ENCODE data around the gene NUP107.
A peak's percentile ranks its signal among the peaks of the same experiment; 100 is the strongest.

NUP107 gene

GRCh38 chr12:68745904-68746571 is 59.3 kb downstream of the NUP107 start, which contains the start of gene SLC35E3:
Gene SLC35E3, plus strand, starts transcription at chr12:68746176. Its CDS starts 202 bp downstream, at chr12:68746378.
- ATAC-seq, result peak; percentile 98
- peak; percentile 96 for TF ChIP-seq ZFP3 (CRISPR knock-in tag; IDR thresholded peaks at IDR 0.05)
- no peak for TF ChIP-seq GLIS3 (CRISPR knock-in tag; IDR thresholded peaks at IDR 0.05)

- ATAC-seq, result peak; percentile 81
- TF ChIP-seq ZFP3 (CRISPR knock-in tag; IDR thresholded peaks at IDR 0.05), result peak; percentile 11; the same call in 1 of the 2 replicates
- TF ChIP-seq BACH2 (CRISPR knock-in tag; IDR thresholded peaks at IDR 0.05; ENCODE audit: borderline replicate concordance), result no peak
Observed at GRCh38 chr12:68746572-68747180, 59.9 kb downstream of the NUP107 start.

GRCh38 chr12:68749443-68749842 is 62.7 kb downstream of the NUP107 start:
- no peak for ATAC-seq
- no peak for TF ChIP-seq ZFP3 (CRISPR knock-in tag; IDR thresholded peaks at IDR 0.05)
- no peak for TF ChIP-seq ZC3H10 (CRISPR knock-in tag; IDR thresholded peaks at IDR 0.05)
- TF ChIP-seq PPARA (CRISPR knock-in tag; IDR thresholded peaks at IDR 0.05; ENCODE audit: borderline replicate concordance), result no peak
- no peak for TF ChIP-seq SNAI2 (CRISPR knock-in tag; IDR thresholded peaks at IDR 0.05)
- no peak for TF ChIP-seq ZNF8 (CRISPR knock-in tag; IDR thresholded peaks at IDR 0.05)
- TF ChIP-seq ESRRG (CRISPR knock-in tag; IDR thresholded peaks at IDR 0.05), result no peak
- TF ChIP-seq CREB5 (CRISPR knock-in tag; IDR thresholded peaks at IDR 0.05; ENCODE audit: low read depth), result no peak

- no peak for ATAC-seq
- TF ChIP-seq ZFP3 (CRISPR knock-in tag; IDR thresholded peaks at IDR 0.05) (no peak), POU6F1 (CRISPR knock-in tag; IDR thresholded peaks at IDR 0.05; ENCODE audit: borderline replicate concordance, low read depth) (no peak), TSHZ2 (CRISPR knock-in tag; IDR thresholded peaks at IDR 0.05) (no peak), CSRNP3 (CRISPR knock-in tag; IDR thresholded peaks at IDR 0.05) (no peak), PPARA (CRISPR knock-in tag; IDR thresholded peaks at IDR 0.05; ENCODE audit: borderline replicate concordance) (no peak), ESRRG (CRISPR knock-in tag; IDR thresholded peaks at IDR 0.05) (no peak), ZNF8 (CRISPR knock-in tag; IDR thresholded peaks at IDR 0.05) (no peak), GLIS3 (CRISPR knock-in tag; IDR thresholded peaks at IDR 0.05) (no peak), ZFP30 (CRISPR knock-in tag; IDR thresholded peaks at IDR 0.05) (no peak), PATZ1 (CRISPR knock-in tag; IDR thresholded peaks at IDR 0.05; ENCODE audit: borderline replicate concordance) (no peak), RARB (CRISPR knock-in tag; IDR thresholded peaks at IDR 0.05) (no peak), ZNF70 (CRISPR knock-in tag; IDR thresholded peaks at IDR 0.05) (no peak), TOX (CRISPR knock-in tag; IDR thresholded peaks at IDR 0.05; ENCODE audit: borderline replicate concordance) (no peak), CREB5 (CRISPR knock-in tag; IDR thresholded peaks at IDR 0.05; ENCODE audit: low read depth) (no peak), ZNF565 (CRISPR knock-in tag; conservative IDR thresholded peaks at IDR 0.05; ENCODE audit: low read depth) (no peak), ZC3H10 (CRISPR knock-in tag; IDR thresholded peaks at IDR 0.05) (no peak), ISL1 (CRISPR knock-in tag; IDR thresholded peaks at IDR 0.05) (no peak), BACH2 (CRISPR knock-in tag; IDR thresholded peaks at IDR 0.05; ENCODE audit: borderline replicate concordance) (no peak), CSDC2 (CRISPR knock-in tag; IDR thresholded peaks at IDR 0.05) (no peak), ARNTL (CRISPR knock-in tag; IDR thresholded peaks at IDR 0.05; ENCODE audit: borderline replicate concordance, low read depth) (no peak)
Observed at GRCh38 chr12:68749861-68750260, 63.1 kb downstream of the NUP107 start.
